HCT116 (cell line): ENCODE data around the gene WFDC1. TPM values are rescaled to one million over a fixed set of nuclear protein-coding genes. Genes with fewer than 3 reads are reported as not detected.

Experiments
- ATAC-seq: fragments of 200-7000 bp; cut with Tn5 transposase; 2 replicates; pipeline ENCODE4 v1.9.1; 2020; ENCODE audit warnings: mild to moderate bottlenecking, moderate library complexity
- BruUV-seq: library from RNA; stranded (reverse); fragments of 400-500 nt; replicated peaks from 2 replicates; lab custom pipeline; 2021; lab: Mats Ljungman, UMichigan
- CTCF ChIA-PET: fragments of 300-600 bp; sonication (Branson Sonifier 250); formaldehyde crosslinking; loops from one replicate; lab custom pipeline; 2021; ENCODE audit warnings: antibody characterized with exemption; lab: Charles Lee
- POLR2A ChIA-PET: fragments of 300-600, 350-600 bp; sonication (Branson Sonifier 250); formaldehyde crosslinking; loops from one replicate; lab custom pipeline; 2021; ENCODE audit warnings: antibody characterized with exemption; lab: Charles Lee
- RAD21 ChIA-PET, 2 experiments: fragments of 300-600 bp; sonication (Branson Sonifier 250); formaldehyde crosslinking; loops; one replicate each; lab custom pipeline; 2023; ENCODE audit warnings: low total read pairs in 2 of 2; ENCODE audit not compliant: uncharacterized antibody in 2 of 2, unreplicated experiment in 2 of 2, low non-redundant PET in 1 of 2; lab: Charles Lee
- DNase-seq: peaks from one replicate; pipeline ENCODE4 v3.0.0-alpha.2; 2010; ENCODE audit warnings: low read depth, low spot score
- H2AFZ ChIP-seq: fragments of 200-600 bp; shearing (Covaris generic), sonication (generic); 2 replicates; pipeline ENCODE4 v1.6.1; 2017; ENCODE audit warnings: low read depth, mixed run types, mixed read lengths, antibody characterized with exemption, low read length; ENCODE audit not compliant: poor library complexity, severe bottlenecking
- H3K27ac ChIP-seq: 2 replicates; pipeline ENCODE4 v1.5.1; 2012; ENCODE audit warnings: low read depth, low read length
- H3K27me3 ChIP-seq: fragments of 200-600 bp; sonication (generic); 2 replicates; pipeline ENCODE4 v1.6.1; 2016; ENCODE audit warnings: mixed run types, low read length, mixed read lengths; ENCODE audit not compliant: insufficient read depth
- H3K36me3 ChIP-seq, 2 experiments: fragments of 200-500 bp in 1 of 2; fragments of 200-600 bp in 1 of 2; sonication (Bioruptor generic) in 1 of 2; sonication (generic) in 1 of 2; 2 replicates each; pipeline versions ENCODE4 v1.5.1 to v1.6.1; 2014 to 2016; ENCODE audit warnings: low read length in 2 of 2, inconsistent platforms in 1 of 2, mixed read lengths in 1 of 2, mixed run types in 1 of 2; ENCODE audit not compliant: insufficient read depth in 2 of 2, control insufficient read depth in 1 of 2
- H3K4me1 ChIP-seq, 2 experiments: fragments of 200-600 bp in 1 of 2; sonication (generic) in 1 of 2; 2 replicates each; pipeline versions ENCODE4 v1.5.1 to v1.6.1; 2012 to 2017; ENCODE audit warnings: low read length in 2 of 2, inconsistent platforms in 1 of 2, mild to moderate bottlenecking in 1 of 2, mixed read lengths in 1 of 2, mixed run types in 1 of 2, moderate library complexity in 1 of 2; ENCODE audit not compliant: insufficient read depth in 2 of 2, control insufficient read depth in 1 of 2
- H3K4me2 ChIP-seq: fragments of 200-600 bp; sonication (generic); 2 replicates; pipeline ENCODE4 v1.6.1; 2017; ENCODE audit warnings: mixed run types, low read length, mixed read lengths
- H3K4me3 ChIP-seq, 2 experiments: fragments of 200-600 bp in 1 of 2; sonication (generic) in 1 of 2; replicated peaks in 1 of 2; 2 replicates each; pipeline ENCODE4 v1.5.1; 2011 to 2016; ENCODE audit warnings: low read length in 2 of 2, control low read depth in 1 of 2, low read depth in 1 of 2, mild to moderate bottlenecking in 1 of 2, mixed read lengths in 1 of 2, mixed run types in 1 of 2
- H3K79me2 ChIP-seq: fragments of 200-600 bp; sonication (generic); 2 replicates; pipeline ENCODE4 v1.6.1; 2017; ENCODE audit warnings: mild to moderate bottlenecking, mixed run types, low read length, moderate library complexity, mixed read lengths; ENCODE audit not compliant: insufficient read depth
- H3K9ac ChIP-seq: fragments of 200-600 bp; sonication (generic); 2 replicates; pipeline ENCODE4 v1.6.1; 2016; ENCODE audit warnings: low read length, mixed read lengths
- H3K9me2 ChIP-seq: fragments of 200-600 bp; sonication (generic), shearing (Covaris generic); 2 replicates; pipeline ENCODE4 v1.6.1; 2017; ENCODE audit warnings: mixed run types, mild to moderate bottlenecking, moderate library complexity; ENCODE audit not compliant: insufficient read depth
- H3K9me3 ChIP-seq, 2 experiments: fragments of 200-500 bp in 1 of 2; fragments of 200-600 bp in 1 of 2; sonication (Bioruptor generic) in 1 of 2; sonication (generic) in 1 of 2; 2 replicates each; pipeline ENCODE4 v1.6.1; 2014 to 2017; ENCODE audit warnings: low read length in 2 of 2, mixed read lengths in 2 of 2, inconsistent platforms in 1 of 2, low read depth in 1 of 2, mild to moderate bottlenecking in 1 of 2, mixed run types in 1 of 2, moderate library complexity in 1 of 2; ENCODE audit not compliant: control insufficient read depth in 1 of 2, insufficient read depth in 1 of 2
- H4K20me1 ChIP-seq: fragments of 200-600 bp; sonication (generic), shearing (Covaris generic); 2 replicates; pipeline ENCODE4 v1.6.1; 2017; ENCODE audit warnings: mixed run types, mild to moderate bottlenecking, moderate library complexity; ENCODE audit not compliant: insufficient read depth
- CEBPB ChIP-seq: IDR thresholded peaks from 2 replicates; pipeline ENCODE4 v1.6.1; 2012; ENCODE audit warnings: low read depth
- FOSL1 ChIP-seq: IDR thresholded peaks from 2 replicates; pipeline ENCODE4 v1.6.1; 2012; ENCODE audit warnings: low read depth
- POLR2A ChIP-seq: IDR thresholded peaks from 2 replicates; pipeline ENCODE4 v1.7.0; 2011; ENCODE audit warnings: borderline replicate concordance; ENCODE audit not compliant: insufficient read depth, insufficient read length; ENCODE audit errors: extremely low read depth
- SIN3A ChIP-seq: IDR thresholded peaks from 2 replicates; pipeline ENCODE4 v1.6.1; 2012; ENCODE audit warnings: low read depth
- YY1 ChIP-seq: IDR thresholded peaks from 2 replicates; pipeline ENCODE4 v1.6.1; 2011; ENCODE audit warnings: low read length, low read depth, moderate library complexity, mild to moderate bottlenecking; ENCODE audit not compliant: insufficient replicate concordance; ENCODE audit errors: extremely low read depth
- intact Hi-C: fragments of 100-400 bp; cut with micrococcal nuclease; formaldehyde crosslinking; loops from 2 replicates; pipeline ENCODE4 v1.10.0; 2022
- total RNA-seq: library from RNA; stranded (reverse); gene quantifications from one replicate; pipeline ENCODE4 v1.2.1, GENCODE V29; 2021; ENCODE audit not compliant: unreplicated experiment
- TF ChIP-seq, protein P1 (sequence below), 3 experiments: fragments of 200-600 bp in 1 of 3; sonication (generic) in 1 of 3; IDR thresholded peaks in 2 of 3; conservative IDR thresholded peaks in 1 of 3; 2 replicates each; pipeline ENCODE4 v1.5.1; 2012 to 2017; ENCODE audit warnings: low read depth in 2 of 3, low read length in 2 of 3, antibody characterized with exemption in 1 of 3, borderline replicate concordance in 1 of 3, control low read depth in 1 of 3, mild to moderate bottlenecking in 1 of 3, mixed read lengths in 1 of 3, mixed run types in 1 of 3, moderate library complexity in 1 of 3; ENCODE audit not compliant: insufficient read depth in 1 of 3
- TF ChIP-seq, protein P2 (sequence below): IDR thresholded peaks from 2 replicates; pipeline ENCODE4 v1.6.1; 2011; ENCODE audit warnings: mild to moderate bottlenecking, low read length, moderate library complexity; ENCODE audit not compliant: insufficient replicate concordance; ENCODE audit errors: extremely low read depth
- TF ChIP-seq, protein P3 (sequence below): IDR thresholded peaks from 2 replicates; pipeline ENCODE4 v1.6.1; 2012
- TF ChIP-seq, protein P4 (sequence below): IDR thresholded peaks from 2 replicates; pipeline ENCODE4 v1.6.1; 2012
- TF ChIP-seq, protein P5 (sequence below): IDR thresholded peaks from 2 replicates; pipeline ENCODE4 v1.6.1; 2012; ENCODE audit warnings: low read depth

WFDC1 gene
- total RNA-seq, 1 experiment from 2014 or later, result 0.42 TPM

DNA sequence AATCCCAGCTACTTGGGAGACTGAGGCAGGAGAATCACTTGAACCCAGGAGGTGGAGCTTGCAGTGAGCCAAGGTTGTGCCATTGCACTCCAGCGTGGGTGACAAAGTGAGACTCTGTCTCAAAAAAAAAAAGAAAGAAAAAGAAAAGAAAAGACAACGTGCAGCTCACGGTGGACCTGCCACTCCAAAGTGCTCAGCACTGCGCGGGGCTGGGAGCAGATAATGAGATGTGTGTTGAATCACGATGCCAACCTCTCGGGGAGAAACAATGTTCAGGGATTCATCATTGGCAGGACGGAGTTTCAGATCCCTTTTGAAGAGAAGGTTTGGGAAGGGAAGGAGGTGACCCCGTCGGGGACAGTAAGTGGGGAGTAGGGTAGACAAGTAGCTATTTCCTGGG lies 19.2 kb downstream of the WFDC1 start:
- ChIA-PET POLR2A (interaction anchor here (0.6 kb wide), 1 partner anchor 11 kb away, joined by 3 read pairs; no protein-coding TSS in a partner anchor), CTCF (interaction anchor here (0.6 to 1.1 kb wide), 3 partner anchors 12 to 14 kb away, joined by 3 to 4 read pairs (median 3); no protein-coding TSS in a partner anchor), RAD21 (no interaction called here)
- no peak overlapping the region for H3K4me2 ChIP-seq
- H3K4me1 ChIP-seq, result peaks cover 6 to 15% of the 10 kb centered on the region in 2 experiments; a peak in 3 of 4 replicates
- TF ChIP-seq FOSL1 (no peak), POLR2A (no peak), YY1 (no peak), CEBPB (no peak), SIN3A (no peak)
- TF ChIP-seq, protein P1, sequence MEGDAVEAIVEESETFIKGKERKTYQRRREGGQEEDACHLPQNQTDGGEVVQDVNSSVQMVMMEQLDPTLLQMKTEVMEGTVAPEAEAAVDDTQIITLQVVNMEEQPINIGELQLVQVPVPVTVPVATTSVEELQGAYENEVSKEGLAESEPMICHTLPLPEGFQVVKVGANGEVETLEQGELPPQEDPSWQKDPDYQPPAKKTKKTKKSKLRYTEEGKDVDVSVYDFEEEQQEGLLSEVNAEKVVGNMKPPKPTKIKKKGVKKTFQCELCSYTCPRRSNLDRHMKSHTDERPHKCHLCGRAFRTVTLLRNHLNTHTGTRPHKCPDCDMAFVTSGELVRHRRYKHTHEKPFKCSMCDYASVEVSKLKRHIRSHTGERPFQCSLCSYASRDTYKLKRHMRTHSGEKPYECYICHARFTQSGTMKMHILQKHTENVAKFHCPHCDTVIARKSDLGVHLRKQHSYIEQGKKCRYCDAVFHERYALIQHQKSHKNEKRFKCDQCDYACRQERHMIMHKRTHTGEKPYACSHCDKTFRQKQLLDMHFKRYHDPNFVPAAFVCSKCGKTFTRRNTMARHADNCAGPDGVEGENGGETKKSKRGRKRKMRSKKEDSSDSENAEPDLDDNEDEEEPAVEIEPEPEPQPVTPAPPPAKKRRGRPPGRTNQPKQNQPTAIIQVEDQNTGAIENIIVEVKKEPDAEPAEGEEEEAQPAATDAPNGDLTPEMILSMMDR (IDR thresholded peaks at IDR 0.05 in 2 of 3, conservative IDR thresholded peaks at IDR 0.05 in 1 of 3; ENCODE audit: borderline replicate concordance in 1 of 3, insufficient read depth in 1 of 3, low read depth in 2 of 3, low read length in 2 of 3), result no peak
- TF ChIP-seq, protein P2, sequence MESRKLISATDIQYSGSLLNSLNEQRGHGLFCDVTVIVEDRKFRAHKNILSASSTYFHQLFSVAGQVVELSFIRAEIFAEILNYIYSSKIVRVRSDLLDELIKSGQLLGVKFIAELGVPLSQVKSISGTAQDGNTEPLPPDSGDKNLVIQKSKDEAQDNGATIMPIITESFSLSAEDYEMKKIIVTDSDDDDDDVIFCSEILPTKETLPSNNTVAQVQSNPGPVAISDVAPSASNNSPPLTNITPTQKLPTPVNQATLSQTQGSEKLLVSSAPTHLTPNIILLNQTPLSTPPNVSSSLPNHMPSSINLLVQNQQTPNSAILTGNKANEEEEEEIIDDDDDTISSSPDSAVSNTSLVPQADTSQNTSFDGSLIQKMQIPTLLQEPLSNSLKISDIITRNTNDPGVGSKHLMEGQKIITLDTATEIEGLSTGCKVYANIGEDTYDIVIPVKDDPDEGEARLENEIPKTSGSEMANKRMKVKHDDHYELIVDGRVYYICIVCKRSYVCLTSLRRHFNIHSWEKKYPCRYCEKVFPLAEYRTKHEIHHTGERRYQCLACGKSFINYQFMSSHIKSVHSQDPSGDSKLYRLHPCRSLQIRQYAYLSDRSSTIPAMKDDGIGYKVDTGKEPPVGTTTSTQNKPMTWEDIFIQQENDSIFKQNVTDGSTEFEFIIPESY, result no peak
- TF ChIP-seq, protein P3, sequence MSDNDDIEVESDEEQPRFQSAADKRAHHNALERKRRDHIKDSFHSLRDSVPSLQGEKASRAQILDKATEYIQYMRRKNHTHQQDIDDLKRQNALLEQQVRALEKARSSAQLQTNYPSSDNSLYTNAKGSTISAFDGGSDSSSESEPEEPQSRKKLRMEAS, result no peak
- TF ChIP-seq, protein P4, sequence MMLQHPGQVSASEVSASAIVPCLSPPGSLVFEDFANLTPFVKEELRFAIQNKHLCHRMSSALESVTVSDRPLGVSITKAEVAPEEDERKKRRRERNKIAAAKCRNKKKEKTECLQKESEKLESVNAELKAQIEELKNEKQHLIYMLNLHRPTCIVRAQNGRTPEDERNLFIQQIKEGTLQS, result no peak
- TF ChIP-seq, protein P5, sequence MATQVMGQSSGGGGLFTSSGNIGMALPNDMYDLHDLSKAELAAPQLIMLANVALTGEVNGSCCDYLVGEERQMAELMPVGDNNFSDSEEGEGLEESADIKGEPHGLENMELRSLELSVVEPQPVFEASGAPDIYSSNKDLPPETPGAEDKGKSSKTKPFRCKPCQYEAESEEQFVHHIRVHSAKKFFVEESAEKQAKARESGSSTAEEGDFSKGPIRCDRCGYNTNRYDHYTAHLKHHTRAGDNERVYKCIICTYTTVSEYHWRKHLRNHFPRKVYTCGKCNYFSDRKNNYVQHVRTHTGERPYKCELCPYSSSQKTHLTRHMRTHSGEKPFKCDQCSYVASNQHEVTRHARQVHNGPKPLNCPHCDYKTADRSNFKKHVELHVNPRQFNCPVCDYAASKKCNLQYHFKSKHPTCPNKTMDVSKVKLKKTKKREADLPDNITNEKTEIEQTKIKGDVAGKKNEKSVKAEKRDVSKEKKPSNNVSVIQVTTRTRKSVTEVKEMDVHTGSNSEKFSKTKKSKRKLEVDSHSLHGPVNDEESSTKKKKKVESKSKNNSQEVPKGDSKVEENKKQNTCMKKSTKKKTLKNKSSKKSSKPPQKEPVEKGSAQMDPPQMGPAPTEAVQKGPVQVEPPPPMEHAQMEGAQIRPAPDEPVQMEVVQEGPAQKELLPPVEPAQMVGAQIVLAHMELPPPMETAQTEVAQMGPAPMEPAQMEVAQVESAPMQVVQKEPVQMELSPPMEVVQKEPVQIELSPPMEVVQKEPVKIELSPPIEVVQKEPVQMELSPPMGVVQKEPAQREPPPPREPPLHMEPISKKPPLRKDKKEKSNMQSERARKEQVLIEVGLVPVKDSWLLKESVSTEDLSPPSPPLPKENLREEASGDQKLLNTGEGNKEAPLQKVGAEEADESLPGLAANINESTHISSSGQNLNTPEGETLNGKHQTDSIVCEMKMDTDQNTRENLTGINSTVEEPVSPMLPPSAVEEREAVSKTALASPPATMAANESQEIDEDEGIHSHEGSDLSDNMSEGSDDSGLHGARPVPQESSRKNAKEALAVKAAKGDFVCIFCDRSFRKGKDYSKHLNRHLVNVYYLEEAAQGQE, result no peak
- peaks cover 0 to 8% of the 10 kb centered on the region in 2 experiments; a peak in 1 of 4 replicates for H3K9me3 ChIP-seq
- intact Hi-C loops, result no loop called here
- H3K9ac ChIP-seq, result no peak overlapping the region
- H3K4me3 ChIP-seq, result no peak overlapping the region
- H3K9me2 ChIP-seq, result no peaks in the 10 kb centered on the region
- no peaks in the 10 kb centered on the region for H4K20me1 ChIP-seq
- H3K27me3 ChIP-seq, result no peaks in the 10 kb centered on the region
- DNase-seq, result no peak
- H3K27ac ChIP-seq, result no peak overlapping the region
- H3K79me2 ChIP-seq, result no peaks in the 10 kb centered on the region
- ATAC-seq, result no peak
- H2AFZ ChIP-seq, result no peak overlapping the region
- no peaks in the 10 kb centered on the region for H3K36me3 ChIP-seq
- BruUV-seq, result no TSS peak
